Astrocyte of the spinal cord (primary cell): ENCODE measurements around the gene PITPNC1.

Source experiments
- DNase-seq: peaks from one replicate; pipeline ENCODE4 v3.0.0; 2011; ENCODE audit warnings: low read depth, low spot score
- H3K4me3 ChIP-seq: 2 replicates; pipeline ENCODE4 v1.5.1; 2011; ENCODE audit warnings: low read depth, mild to moderate bottlenecking, low read length, moderate library complexity
- CTCF ChIP-seq: IDR thresholded peaks from 2 replicates; pipeline ENCODE4 v1.5.1; 2012; ENCODE audit warnings: low read depth, mild to moderate bottlenecking, low read length, inconsistent platforms
- in situ Hi-C: cut with HindIII; loops from 2 replicates; pipeline ENCODE4 v1.10.0; 2017; ENCODE audit warnings: low sequenced_read_pairs

Gene PITPNC1

GRCh38 chr17:67347826-67348225 lies 29.3 kb upstream of the PITPNC1 start:
- no peak for TF ChIP-seq CTCF
- DNase-seq = no peak
- no peak overlapping the region for H3K4me3 ChIP-seq
- in situ Hi-C loops = no loop called here

- in situ Hi-C loops = no loop called here
- no peak for DNase-seq
- no peak for TF ChIP-seq CTCF
- H3K4me3 ChIP-seq = no peak overlapping the region
Measured at GRCh38 chr17:67349420-67349819, 27.7 kb upstream of the PITPNC1 start.

- in situ Hi-C loops = no loop called here
- DNase-seq = no peak
- no peak overlapping the region for H3K4me3 ChIP-seq
- TF ChIP-seq CTCF = no peak
Measured at GRCh38 chr17:67353161-67353560, 23.9 kb upstream of the PITPNC1 start.

GRCh38 chr17:67353929-67354574 lies 23.0 kb upstream of the PITPNC1 start:
- no peak overlapping the region for H3K4me3 ChIP-seq
- no peak for TF ChIP-seq CTCF
- no peak for DNase-seq
- in situ Hi-C loops = no loop called here

- in situ Hi-C loops = no loop called here
- H3K4me3 ChIP-seq = no peak overlapping the region
- DNase-seq = no peak
- no peak for TF ChIP-seq CTCF
Measured at GRCh38 chr17:67358612-67359011, 18.5 kb upstream of the PITPNC1 start.

GRCh38 chr17:67359960-67360791 lies 16.9 kb upstream of the PITPNC1 start:
- TF ChIP-seq CTCF = peak; percentile 49
- in situ Hi-C loops = no loop called here
- no peak overlapping the region for H3K4me3 ChIP-seq
- peak; percentile 35 for DNase-seq
